Activated T-cell treated with anti-CD3 and anti-CD28 coated beads, Interleukin-2, amount 50 U/mL, for 48 hours (primary cell): ENCODE measurements around the gene SYNGR3.

Source experiments
- DNase-seq, 2 experiments: peaks; one replicate each; pipeline ENCODE4 v3.0.0-alpha.2; 2020

Gene SYNGR3

GRCh38 chr16:1960665-1961630 lies 28.8 kb upstream of the SYNGR3 start:
- DNase-seq: peak; percentile 82 to 83

- DNase-seq: no peak
These were observed 28.1 kb upstream of the SYNGR3 start for GRCh38 chr16:1961651-1962067.

GRCh38 chr16:1962161-1963153 lies 27.3 kb upstream of the SYNGR3 start:
- DNase-seq: peak; percentile 45 to 49

GRCh38 chr16:1963806-1964505 lies 25.8 kb upstream of the SYNGR3 start:
- peak in 1 of 2 experiments; percentile 71 for DNase-seq

GRCh38 chr16:1964506-1965395 lies 25.0 kb upstream of the SYNGR3 start, which contains the start of gene RPS2:
RPS2 (minus strand) TSS chr16:1964826; CDS start chr16:1964625, 201 bp downstream.
- DNase-seq: peak; percentile 99

DNA sequence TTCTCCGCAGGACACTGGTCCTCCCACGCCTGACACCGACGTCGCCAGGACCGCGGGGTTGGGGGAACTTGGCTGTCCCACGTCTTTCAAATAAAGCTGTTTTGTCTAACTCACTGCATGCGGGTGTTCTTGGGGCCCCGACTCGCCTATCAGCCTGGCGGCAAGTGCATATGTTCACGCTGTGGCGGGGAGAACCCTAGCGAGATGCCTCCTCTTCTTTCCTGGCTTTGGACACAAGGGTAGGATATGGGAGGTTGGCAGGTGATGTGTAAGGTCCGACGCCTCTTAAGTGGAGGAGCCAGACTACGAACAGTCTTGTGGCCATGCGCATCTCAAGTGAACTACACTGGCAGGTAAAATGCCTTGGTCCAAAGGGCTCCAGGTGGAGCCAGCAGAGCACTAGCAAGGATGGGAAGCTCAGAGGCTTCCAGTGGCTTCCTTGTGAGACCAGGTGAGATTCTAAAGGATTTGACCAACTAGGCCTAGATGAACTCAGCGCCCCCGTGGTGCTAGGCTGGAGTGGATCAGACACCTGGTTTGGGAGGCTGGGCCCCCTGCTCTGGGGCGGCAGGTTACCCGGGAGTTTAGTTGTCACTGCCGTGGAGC lies 24.3 kb upstream of the SYNGR3 start:
- peak; percentile 39 to 45 for DNase-seq

GRCh38 chr16:1966460-1966859 lies 23.3 kb upstream of the SYNGR3 start, which contains the start of gene RNF151:
RNF151 (plus strand) TSS chr16:1966856; CDS start chr16:1966882, 26 bp downstream.
- no peak for DNase-seq

DNA sequence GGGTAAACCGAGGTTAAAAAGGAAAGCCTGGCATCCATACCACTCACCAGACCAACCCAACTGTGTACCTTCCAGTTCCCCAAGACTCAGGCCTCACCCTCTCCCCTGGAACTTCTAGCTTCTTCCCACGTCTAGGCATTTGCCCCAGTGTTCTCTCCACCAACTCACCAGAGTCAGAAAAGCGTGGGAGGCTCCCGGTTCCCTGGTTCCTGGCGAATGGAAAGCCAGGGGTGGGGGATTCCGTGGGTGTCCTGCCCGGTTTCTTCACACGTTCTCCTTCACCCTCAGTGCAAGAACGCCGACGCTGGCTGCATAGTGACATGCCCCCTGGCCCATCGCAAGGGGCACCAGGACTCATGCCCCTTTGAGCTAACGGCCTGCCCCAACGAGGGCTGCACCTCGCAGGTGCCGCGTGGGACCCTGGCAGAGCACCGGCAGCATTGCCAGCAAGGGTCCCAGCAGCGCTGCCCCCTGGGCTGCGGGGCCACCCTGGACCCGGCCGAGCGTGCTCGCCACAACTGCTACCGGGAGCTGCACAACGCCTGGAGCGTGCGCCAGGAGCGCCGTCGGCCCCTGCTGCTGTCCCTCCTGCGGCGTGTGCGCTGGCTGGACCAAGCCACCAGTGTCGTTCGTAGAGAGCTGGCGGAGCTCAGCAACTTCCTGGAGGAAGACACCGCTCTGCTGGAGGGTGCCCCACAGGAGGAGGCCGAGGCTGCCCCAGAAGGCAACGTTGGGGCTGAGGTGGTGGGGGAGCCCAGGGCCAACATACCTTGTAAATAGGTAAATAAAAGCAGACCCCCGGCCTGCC lies 21.4 kb upstream of the SYNGR3 start:
- DNase-seq: no peak

DNA sequence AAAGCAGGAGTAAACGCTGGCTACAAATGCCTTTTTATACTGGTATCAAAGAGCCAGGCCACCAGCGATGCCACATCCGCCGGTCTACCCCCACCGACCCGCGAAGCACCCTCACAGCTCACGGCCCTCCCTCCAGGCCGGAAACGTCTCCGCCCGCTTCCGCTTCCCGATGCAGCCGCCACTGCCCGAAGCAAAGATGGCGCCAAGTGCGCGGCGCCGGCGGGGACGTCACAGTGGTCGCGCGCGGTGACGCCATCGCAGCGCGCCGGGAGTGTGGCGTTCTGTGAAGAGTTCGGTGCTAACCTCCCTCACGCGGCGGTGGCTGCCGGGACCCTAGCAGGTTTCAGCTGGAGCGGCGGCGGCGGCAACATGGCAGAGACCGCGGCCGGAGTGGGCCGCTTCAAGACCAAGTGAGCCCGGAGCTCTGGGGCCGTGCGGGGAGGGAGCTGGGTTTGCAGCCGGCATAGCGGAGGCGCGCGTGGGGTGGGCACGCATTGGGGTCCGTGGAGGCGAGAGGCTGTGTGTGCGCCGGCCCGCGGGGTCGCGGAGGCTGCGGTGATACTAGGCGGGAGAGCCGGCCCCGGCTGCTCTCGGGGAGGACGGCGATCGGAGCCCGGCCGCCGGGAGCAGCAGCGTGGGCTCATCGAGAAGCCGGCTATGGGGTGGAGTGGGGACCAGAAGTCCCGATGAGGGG lies 17.8 kb upstream of the SYNGR3 start, which contains the start of gene TBL3:
Gene TBL3, plus strand, starts transcription at position 258 of the 694 bp plus-strand sequence. Its CDS starts 112 bp downstream, at position 370.
- peak; percentile 98 to 99 for DNase-seq

- DNase-seq: peak in 1 of 2 experiments; percentile 39
These were observed 17.3 kb upstream of the SYNGR3 start for GRCh38 chr16:1972490-1972877.

- no peak for DNase-seq
These were observed 16.2 kb upstream of the SYNGR3 start for GRCh38 chr16:1973461-1974156.

- DNase-seq: no peak
These were observed 15.4 kb upstream of the SYNGR3 start for GRCh38 chr16:1974157-1975070.

- DNase-seq: no peak
These were observed 14.1 kb upstream of the SYNGR3 start for GRCh38 chr16:1975432-1976215.

DNA sequence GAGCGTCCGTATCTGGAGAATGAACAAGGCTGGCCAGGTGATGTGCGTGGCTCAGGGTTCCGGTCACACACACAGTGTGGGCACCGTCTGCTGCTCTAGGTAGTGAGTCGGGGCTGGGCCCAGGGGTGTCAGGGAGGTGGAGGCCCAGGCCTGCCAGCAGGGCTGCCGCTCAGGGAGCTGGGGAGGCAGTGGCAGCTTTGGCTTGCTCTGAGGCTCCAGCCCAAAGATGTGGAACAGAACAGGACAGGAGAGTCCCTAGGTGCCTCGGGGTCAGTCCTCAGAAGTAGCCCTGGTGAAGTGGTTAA lies 13.6 kb upstream of the SYNGR3 start:
- DNase-seq: no peak

GRCh38 chr16:1976951-1977874 lies 12.6 kb upstream of the SYNGR3 start:
- no peak for DNase-seq

DNA sequence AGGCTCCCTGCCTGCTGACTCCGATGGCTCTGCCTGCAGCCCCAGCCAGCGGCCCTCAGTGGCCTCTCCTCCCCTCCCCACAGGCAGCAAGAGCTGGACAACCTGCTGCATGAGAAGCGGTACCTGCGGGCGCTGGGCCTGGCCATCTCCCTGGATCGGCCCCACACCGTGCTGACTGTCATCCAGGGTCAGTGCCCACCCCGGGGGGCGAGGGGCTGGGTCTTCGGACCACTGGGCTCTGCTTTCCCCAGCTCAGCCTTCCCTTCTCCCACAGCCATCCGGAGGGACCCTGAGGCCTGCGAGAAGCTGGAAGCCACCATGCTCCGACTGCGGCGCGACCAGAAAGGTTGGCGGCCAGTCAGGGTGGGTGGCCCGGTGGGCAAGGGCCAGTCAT lies 11.9 kb upstream of the SYNGR3 start:
- no peak for DNase-seq
